Activated CD8-positive, alpha-beta T cell treated with anti-CD3 and anti-CD28 coated beads for 36 hours (primary cell): ENCODE results near the gene PKNOX2. TPM values are rescaled to one million over a fixed set of nuclear protein-coding genes. Genes with fewer than 3 reads are reported as not detected.

Source experiments
- ATAC-seq: fragments of 200-7000 bp; cut with Tn5 transposase; one replicate; pipeline ENCODE4 v1.10.0; 2021; ENCODE audit warnings: mild to moderate bottlenecking, moderate library complexity
- CTCF ChIA-PET: fragments of 350-600 bp; sonication (Branson Sonifier 250); formaldehyde crosslinking; loops from one replicate; lab custom pipeline; 2021; ENCODE audit warnings: antibody characterized with exemption; lab: Charles Lee
- POLR2A ChIA-PET: fragments of 350-600 bp; sonication (Branson Sonifier 250); formaldehyde crosslinking; loops from one replicate; lab custom pipeline; 2021; ENCODE audit warnings: antibody characterized with exemption; lab: Charles Lee
- DNase-seq: peaks from one replicate; pipeline ENCODE4 v3.0.0-alpha.2; 2020
- H3K27ac Mint-ChIP-seq: one replicate; pipeline ENCODE4 v1.8.0; 2021; ENCODE audit warnings: mild to moderate bottlenecking, mixed read lengths
- H3K27me3 Mint-ChIP-seq: one replicate; pipeline ENCODE4 v1.8.0; 2021; ENCODE audit warnings: mixed read lengths
- H3K36me3 Mint-ChIP-seq: one replicate; pipeline ENCODE4 v1.8.0; 2021; ENCODE audit warnings: low read depth, mixed read lengths
- H3K4me1 Mint-ChIP-seq: one replicate; pipeline ENCODE4 v1.8.0; 2021; ENCODE audit warnings: low read depth, mixed read lengths
- H3K4me3 Mint-ChIP-seq: one replicate; pipeline ENCODE4 v1.8.0; 2021; ENCODE audit warnings: mild to moderate bottlenecking, moderate library complexity, mixed read lengths
- H3K9me3 Mint-ChIP-seq: one replicate; pipeline ENCODE4 v1.8.0; 2021; ENCODE audit warnings: mixed read lengths
- CTCF ChIP-seq: fragments of 200-600 bp; IDR thresholded peaks from one replicate; pipeline ENCODE4 v1.8.0; 2022; ENCODE audit warnings: antibody characterized with exemption, mild to moderate bottlenecking
- intact Hi-C: fragments of 100-400 bp; cut with micrococcal nuclease; formaldehyde crosslinking; loops from one replicate; pipeline ENCODE4 v1.10.0; 2022
- total RNA-seq, 2 experiments: library from RNA; stranded (reverse); gene quantifications; one replicate each; pipeline ENCODE4 v1.2.3, GENCODE V29; 2021

PKNOX2 gene
- total RNA-seq, 2 experiments from 2014 or later = not detected

- ATAC-seq = no peak
- H3K4me3 Mint-ChIP-seq = no peak overlapping the region
- ChIA-PET CTCF (interaction anchor here (0.9 to 1.6 kb wide), 3 partner anchors 8 to 11 kb away, joined by 3 to 7 read pairs (median 6); no protein-coding TSS in a partner anchor), POLR2A (no interaction called here)
- H3K4me1 Mint-ChIP-seq = no peaks in the 10 kb centered on the region
- DNase-seq = no peak
- peaks cover 4% of the 10 kb centered on the region for H3K27me3 Mint-ChIP-seq
- intact Hi-C loops = no loop called here
- no peaks in the 10 kb centered on the region for H3K36me3 Mint-ChIP-seq
- TF ChIP-seq CTCF = no peak
- no peaks in the 10 kb centered on the region for H3K9me3 Mint-ChIP-seq
- H3K27ac Mint-ChIP-seq = no peak overlapping the region
These were observed 170.6 kb downstream of the PKNOX2 start for GRCh38 chr11:125335106-125335505.

GRCh38 chr11:125337836-125338834, 173.6 kb downstream of the PKNOX2 start:
- no peak overlapping the region for H3K27ac Mint-ChIP-seq
- H3K4me1 Mint-ChIP-seq = no peaks in the 10 kb centered on the region
- peaks cover 4% of the 10 kb centered on the region for H3K27me3 Mint-ChIP-seq
- no peak overlapping the region for H3K4me3 Mint-ChIP-seq
- no peaks in the 10 kb centered on the region for H3K36me3 Mint-ChIP-seq
- intact Hi-C loops = no loop called here
- ChIA-PET CTCF (interaction anchor here (0.8 to 1.0 kb wide), 2 partner anchors 8 to 83 kb away, joined by 3 read pairs; no protein-coding TSS in a partner anchor), POLR2A (no interaction called here)
- no peak for TF ChIP-seq CTCF
- ATAC-seq = no peak
- H3K9me3 Mint-ChIP-seq = no peaks in the 10 kb centered on the region
- DNase-seq = no peak

GRCh38 chr11:125338886-125339811, 174.6 kb downstream of the PKNOX2 start:
- H3K4me1 Mint-ChIP-seq = no peaks in the 10 kb centered on the region
- H3K27ac Mint-ChIP-seq = no peak overlapping the region
- POLR2A ChIA-PET = no interaction called here
- no peak for TF ChIP-seq CTCF
- H3K4me3 Mint-ChIP-seq = no peak overlapping the region
- no peak for DNase-seq
- no peaks in the 10 kb centered on the region for H3K36me3 Mint-ChIP-seq
- CTCF ChIA-PET = interaction anchor here (0.8 kb wide), 1 partner anchor 82 kb away, joined by 3 read pairs; no protein-coding TSS in a partner anchor
- no peak for ATAC-seq
- no peaks in the 10 kb centered on the region for H3K9me3 Mint-ChIP-seq
- peaks cover 4% of the 10 kb centered on the region for H3K27me3 Mint-ChIP-seq
- intact Hi-C loops = no loop called here

- Mint-ChIP-seq H3K27me3 (peaks cover 8% of the 10 kb centered on the region), H3K4me1 (no peaks in the 10 kb centered on the region), H3K27ac (no peak overlapping the region), H3K4me3 (no peak overlapping the region), H3K36me3 (no peaks in the 10 kb centered on the region), H3K9me3 (no peaks in the 10 kb centered on the region)
- ATAC-seq = no peak
- POLR2A ChIA-PET = no interaction called here
- intact Hi-C loops = loop anchor here (10.0 kb wide), 1 partner anchor 177 kb away; the partner anchor contains the start of gene PKNOX2
- CTCF ChIA-PET = interaction anchor here (0.7 kb wide), 1 partner anchor 379 kb away, joined by 3 read pairs; no protein-coding TSS in a partner anchor
- DNase-seq = no peak
- TF ChIP-seq CTCF = no peak
These were observed 177.1 kb downstream of the PKNOX2 start for GRCh38 chr11:125341676-125342075.
